GM19099 (cell line): ENCODE data around the gene TPP2.

Experiments used
- POLR2A ChIP-seq: IDR thresholded peaks from 3 replicates; pipeline ENCODE4 v1.6.1; 2011; ENCODE audit warnings: low read depth; ENCODE audit not compliant: insufficient read length; ENCODE audit errors: extremely low read depth

TPP2 gene

GRCh38 chr13:102617697-102618350, 21.0 kb downstream of the TPP2 start:
- TF ChIP-seq POLR2A: no peak

GRCh38 chr13:102620516-102620915, 23.7 kb downstream of the TPP2 start:
- no peak for TF ChIP-seq POLR2A

GRCh38 chr13:102626928-102627327, 30.1 kb downstream of the TPP2 start:
- TF ChIP-seq POLR2A: no peak

GRCh38 chr13:102628559-102628958, 31.8 kb downstream of the TPP2 start:
- TF ChIP-seq POLR2A: no peak

GRCh38 chr13:102631198-102631597, 34.4 kb downstream of the TPP2 start:
- no peak for TF ChIP-seq POLR2A

GRCh38 chr13:102638741-102639140, 42.0 kb downstream of the TPP2 start:
- TF ChIP-seq POLR2A: no peak

GRCh38 chr13:102642029-102642428, 45.2 kb downstream of the TPP2 start:
- no peak for TF ChIP-seq POLR2A

GRCh38 chr13:102642475-102642874, 45.7 kb downstream of the TPP2 start:
- no peak for TF ChIP-seq POLR2A

GRCh38 chr13:102643656-102644055, 46.9 kb downstream of the TPP2 start:
- TF ChIP-seq POLR2A: no peak

GRCh38 chr13:102645701-102646100, 48.9 kb downstream of the TPP2 start:
- no peak for TF ChIP-seq POLR2A

- no peak for TF ChIP-seq POLR2A
Measured at GRCh38 chr13:102648046-102648445, 51.3 kb downstream of the TPP2 start.

GRCh38 chr13:102650444-102650843, 53.7 kb downstream of the TPP2 start:
- no peak for TF ChIP-seq POLR2A

- TF ChIP-seq POLR2A: no peak
Measured at GRCh38 chr13:102651392-102651791, 54.6 kb downstream of the TPP2 start.

- TF ChIP-seq POLR2A: no peak
Measured at GRCh38 chr13:102651892-102652291, 55.1 kb downstream of the TPP2 start.

- TF ChIP-seq POLR2A: no peak
Measured at GRCh38 chr13:102654756-102655155, 58.0 kb downstream of the TPP2 start.

GRCh38 chr13:102657630-102658029, 60.8 kb downstream of the TPP2 start:
- no peak for TF ChIP-seq POLR2A

- no peak for TF ChIP-seq POLR2A
Measured at GRCh38 chr13:102658660-102659059, 61.9 kb downstream of the TPP2 start.
